Endodermal cell (in vitro differentiated cells): ENCODE data around the gene TNFAIP2. TPM values are rescaled to one million over a fixed set of nuclear protein-coding genes. Genes with fewer than 3 reads are reported as not detected.
"Not testable (repeated sequence)": the region's sequence is repeated elsewhere in the genome, so short reads cannot be mapped to it uniquely, and the experiment has no call there.

Source experiments
- DNase-seq: peaks from one replicate; pipeline ENCODE4 v3.0.0-alpha.2; 2017
- H3K27ac ChIP-seq: 2 replicates; pipeline ENCODE4 v1.5.1; 2013; ENCODE audit warnings: mild to moderate bottlenecking, low read depth, low read length, moderate library complexity
- H3K27me3 ChIP-seq: 2 replicates; pipeline ENCODE4 v1.6.1; 2013; ENCODE audit warnings: mild to moderate bottlenecking, low read length, moderate library complexity; ENCODE audit not compliant: insufficient read depth, control insufficient read depth, poor library complexity, severe bottlenecking
- H3K36me3 ChIP-seq: 2 replicates; pipeline ENCODE4 v1.7.0; 2013; ENCODE audit warnings: mild to moderate bottlenecking, low read length, moderate library complexity; ENCODE audit not compliant: control insufficient read depth, insufficient read depth
- H3K4me1 ChIP-seq: one replicate; pipeline ENCODE4 v1.7.0; 2013; ENCODE audit warnings: low read length; ENCODE audit not compliant: control insufficient read depth, insufficient read depth
- H3K4me3 ChIP-seq: 2 replicates; pipeline ENCODE4 v1.5.1; 2013; ENCODE audit warnings: mild to moderate bottlenecking, low read length, moderate library complexity
- H3K9ac ChIP-seq: 2 replicates; pipeline ENCODE4 v1.6.1; 2013; ENCODE audit warnings: mild to moderate bottlenecking, low read length, moderate library complexity; ENCODE audit not compliant: poor library complexity, severe bottlenecking; ENCODE audit errors: extremely low read depth
- H3K9me3 ChIP-seq: 2 replicates; pipeline ENCODE4 v1.6.1; 2013; ENCODE audit warnings: mild to moderate bottlenecking, low read length, moderate library complexity; ENCODE audit not compliant: control insufficient read depth
- H3K27ac Mint-ChIP-seq: 2 replicates; pipeline ENCODE4 v1.8.0; 2020; ENCODE audit warnings: mixed read lengths
- H3K27me3 Mint-ChIP-seq: 2 replicates; pipeline ENCODE4 v1.8.0; 2021; ENCODE audit warnings: mild to moderate bottlenecking, mixed read lengths; ENCODE audit not compliant: insufficient read depth
- H3K36me3 Mint-ChIP-seq: 2 replicates; pipeline ENCODE4 v1.8.0; 2020; ENCODE audit warnings: low read depth, mixed read lengths
- H3K4me1 Mint-ChIP-seq: 2 replicates; pipeline ENCODE4 v1.8.0; 2020; ENCODE audit warnings: mixed read lengths
- H3K4me3 Mint-ChIP-seq: 2 replicates; pipeline ENCODE4 v1.8.0; 2020; ENCODE audit warnings: mild to moderate bottlenecking, moderate library complexity, mixed read lengths
- H3K9me3 Mint-ChIP-seq: 2 replicates; pipeline ENCODE4 v1.8.0; 2020; ENCODE audit warnings: mild to moderate bottlenecking, mixed read lengths
- WGBS, 2 experiments: methylation state at CpG; one replicate each; pipeline versions ENCODE4 v1.1.5 to v1.1.7; 2013; ENCODE audit warnings: missing lambda C conversion rate in 2 of 2, mixed read lengths in 1 of 2; ENCODE audit not compliant: insufficient coverage in 1 of 2, insufficient read length in 1 of 2; 5-methylcytosine and 5-hydroxymethylcytosine counted together
- total RNA-seq, 2 donors: library from RNA; stranded (reverse); fragmentation: NEBNext Ultra II Directional in 1 of 2; extraction: Animal tissue kit (Norgen Biotek cat#: 25700) in 1 of 2; gene quantifications; 2 replicates in 1 of 2; 3 replicates in 1 of 2; pipeline ENCODE4 v1.2.1, GENCODE V29; 2021
- TF ChIP-seq, protein P1 (sequence below): fragments of 200-600 bp; sonication (generic); conservative IDR thresholded peaks from 2 replicates; pipeline ENCODE4 v1.5.0; 2021; ENCODE audit warnings: antibody characterized with exemption, mild to moderate bottlenecking

TNFAIP2 gene
- total RNA-seq, 2 donors from 2014 or later, result 16.8 to 19.4 TPM

DNA sequence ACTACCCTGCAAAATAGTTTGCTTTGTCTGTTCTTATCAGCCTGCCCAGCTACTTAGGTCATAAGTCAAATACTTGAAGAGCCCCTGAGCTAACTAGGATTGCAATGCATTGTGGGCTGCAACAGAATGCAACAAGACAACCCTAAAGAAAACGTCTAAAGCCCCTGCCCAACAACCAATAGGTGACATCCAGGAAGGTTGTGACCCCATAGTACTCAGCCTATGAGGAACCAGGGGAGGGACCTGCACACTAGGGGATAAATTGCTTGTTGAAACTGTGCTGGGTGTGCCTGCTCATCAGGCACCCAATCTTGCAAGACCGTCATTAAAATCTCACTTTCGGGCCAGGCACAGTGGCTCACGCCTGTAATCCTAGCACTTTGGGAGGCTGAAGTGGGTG is 52.9 kb downstream of the TNFAIP2 start:
- not testable (repeated sequence) for H3K27me3 ChIP-seq, H3K4me1 Mint-ChIP-seq, DNase-seq, H3K36me3 Mint-ChIP-seq, H3K9ac ChIP-seq, H3K4me1 ChIP-seq, H3K36me3 ChIP-seq, H3K4me3 Mint-ChIP-seq, H3K27ac Mint-ChIP-seq, H3K4me3 ChIP-seq, H3K27ac ChIP-seq
- WGBS, 2 experiments, result 88% methylated on average over 4 of the region's 4 CpGs
- H3K9me3 Mint-ChIP-seq, result peaks cover 61% of the 10 kb centered on the region
- H3K27me3 Mint-ChIP-seq, result peaks cover 18% of the 10 kb centered on the region
- H3K9me3 ChIP-seq, result peaks cover 44% of the 10 kb centered on the region

DNA sequence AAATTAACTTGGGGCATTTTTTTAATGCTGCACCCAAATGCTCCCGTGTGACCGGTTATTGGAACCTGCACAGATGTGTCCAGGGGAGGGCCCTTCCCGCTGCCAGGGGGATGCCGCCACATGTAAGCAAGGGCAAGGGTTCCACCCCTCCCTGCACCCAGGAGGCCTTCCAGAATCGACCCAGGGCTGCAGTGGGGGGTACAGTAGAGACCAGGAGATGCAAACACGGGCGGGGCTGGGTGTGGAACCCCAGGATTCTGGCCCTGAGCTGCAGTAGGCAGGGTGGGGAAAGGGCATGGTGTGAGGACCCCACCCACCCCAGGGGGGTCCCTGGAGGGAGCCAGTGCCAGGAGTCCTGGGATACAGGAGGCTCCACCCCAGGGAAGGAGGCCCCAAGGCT is 54.1 kb downstream of the TNFAIP2 start:
- H3K27ac ChIP-seq, result no peak overlapping the region
- H3K9me3 ChIP-seq, result peaks cover 32% of the 10 kb centered on the region
- H3K27ac Mint-ChIP-seq, result no peak overlapping the region
- DNase-seq, result no peak
- H3K4me3 Mint-ChIP-seq, result no peak overlapping the region
- no peaks in the 10 kb centered on the region for H3K36me3 ChIP-seq
- H3K9me3 Mint-ChIP-seq, result peaks cover 49% of the 10 kb centered on the region
- peaks cover 2% of the 10 kb centered on the region for H3K4me1 Mint-ChIP-seq
- H3K4me3 ChIP-seq, result no peak overlapping the region
- H3K9ac ChIP-seq, result no peak overlapping the region
- no peaks in the 10 kb centered on the region for H3K4me1 ChIP-seq
- no peaks in the 10 kb centered on the region for H3K27me3 ChIP-seq
- peaks cover 14% of the 10 kb centered on the region for H3K27me3 Mint-ChIP-seq
- peaks cover 2% of the 10 kb centered on the region for H3K36me3 Mint-ChIP-seq
- WGBS, 2 experiments, result 88 to 89% methylated on average over 5 to 7 of the region's 7 CpGs
- TF ChIP-seq, protein P1, sequence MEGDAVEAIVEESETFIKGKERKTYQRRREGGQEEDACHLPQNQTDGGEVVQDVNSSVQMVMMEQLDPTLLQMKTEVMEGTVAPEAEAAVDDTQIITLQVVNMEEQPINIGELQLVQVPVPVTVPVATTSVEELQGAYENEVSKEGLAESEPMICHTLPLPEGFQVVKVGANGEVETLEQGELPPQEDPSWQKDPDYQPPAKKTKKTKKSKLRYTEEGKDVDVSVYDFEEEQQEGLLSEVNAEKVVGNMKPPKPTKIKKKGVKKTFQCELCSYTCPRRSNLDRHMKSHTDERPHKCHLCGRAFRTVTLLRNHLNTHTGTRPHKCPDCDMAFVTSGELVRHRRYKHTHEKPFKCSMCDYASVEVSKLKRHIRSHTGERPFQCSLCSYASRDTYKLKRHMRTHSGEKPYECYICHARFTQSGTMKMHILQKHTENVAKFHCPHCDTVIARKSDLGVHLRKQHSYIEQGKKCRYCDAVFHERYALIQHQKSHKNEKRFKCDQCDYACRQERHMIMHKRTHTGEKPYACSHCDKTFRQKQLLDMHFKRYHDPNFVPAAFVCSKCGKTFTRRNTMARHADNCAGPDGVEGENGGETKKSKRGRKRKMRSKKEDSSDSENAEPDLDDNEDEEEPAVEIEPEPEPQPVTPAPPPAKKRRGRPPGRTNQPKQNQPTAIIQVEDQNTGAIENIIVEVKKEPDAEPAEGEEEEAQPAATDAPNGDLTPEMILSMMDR, result no peak

DNA sequence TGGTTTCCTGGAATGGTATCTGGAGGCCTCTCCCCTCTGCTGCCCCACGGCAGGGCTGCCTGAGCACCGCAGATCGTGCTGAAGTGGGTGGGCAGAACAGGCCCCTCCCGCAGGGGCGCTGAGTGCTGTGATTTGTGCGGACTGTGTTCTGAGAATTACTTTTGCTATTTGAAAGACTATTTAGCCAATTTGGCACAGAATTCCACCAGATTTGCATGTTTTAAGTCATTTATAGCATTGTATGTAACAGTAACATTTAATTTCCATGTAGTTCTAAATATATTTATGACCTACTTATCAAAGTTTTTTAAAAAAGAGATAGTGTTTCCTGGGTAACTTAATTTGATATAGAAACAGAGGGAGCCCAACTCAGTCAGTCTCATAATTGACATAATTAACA is 55.3 kb downstream of the TNFAIP2 start:
- H3K4me3 ChIP-seq, result no peak overlapping the region
- no peak overlapping the region for H3K4me3 Mint-ChIP-seq
- H3K27ac Mint-ChIP-seq, result no peak overlapping the region
- no peak overlapping the region for H3K27ac ChIP-seq
- TF ChIP-seq, protein P1, result no peak
- H3K9me3 ChIP-seq, result peaks cover 20% of the 10 kb centered on the region
- peaks cover 10% of the 10 kb centered on the region for H3K27me3 Mint-ChIP-seq
- peaks cover 37% of the 10 kb centered on the region for H3K9me3 Mint-ChIP-seq
- no peak for DNase-seq
- no peaks in the 10 kb centered on the region for H3K36me3 ChIP-seq
- peaks cover 2% of the 10 kb centered on the region for H3K36me3 Mint-ChIP-seq
- no peaks in the 10 kb centered on the region for H3K27me3 ChIP-seq
- H3K4me1 Mint-ChIP-seq, result peaks cover 2% of the 10 kb centered on the region
- no peak overlapping the region for H3K9ac ChIP-seq
- 70 to 88% methylated on average over 5 to 6 of the region's 6 CpGs for WGBS, 2 experiments
- no peaks in the 10 kb centered on the region for H3K4me1 ChIP-seq

DNA sequence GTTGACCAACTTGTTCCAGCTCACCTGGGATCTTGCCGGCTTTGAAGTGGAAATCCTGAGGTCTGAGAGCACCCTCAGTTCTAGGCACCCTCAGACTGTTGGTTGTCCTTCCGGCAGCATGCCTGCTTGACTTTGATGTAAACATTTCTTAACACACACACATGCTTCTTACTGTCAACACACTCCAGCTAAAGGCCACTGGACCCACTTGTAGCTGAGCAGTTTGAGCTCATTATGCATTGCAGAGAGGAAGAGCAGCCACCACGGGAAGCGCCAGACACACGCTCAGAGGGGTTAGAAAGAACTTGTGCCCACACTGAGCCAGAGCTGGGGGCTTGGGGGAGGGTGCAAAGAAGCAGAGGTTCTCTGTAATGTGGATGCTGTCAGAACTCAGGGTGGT is 55.8 kb downstream of the TNFAIP2 start:
- Histone ChIP-seq H3K9ac (no peak overlapping the region), H3K27me3 (no peaks in the 10 kb centered on the region), H3K4me3 (no peak overlapping the region), H3K36me3 (no peaks in the 10 kb centered on the region), H3K4me1 (no peaks in the 10 kb centered on the region), H3K9me3 (peaks cover 15% of the 10 kb centered on the region), H3K27ac (no peak overlapping the region)
- Mint-ChIP-seq H3K4me3 (no peak overlapping the region), H3K36me3 (peaks cover 2% of the 10 kb centered on the region), H3K27ac (no peak overlapping the region), H3K9me3 (peaks cover 31% of the 10 kb centered on the region), H3K27me3 (peaks cover 8% of the 10 kb centered on the region), H3K4me1 (peaks cover 2% of the 10 kb centered on the region)
- TF ChIP-seq, protein P1, result no peak
- WGBS, 2 experiments, result 80 to 89% methylated on average over 4 to 5 of the region's 5 CpGs
- no peak for DNase-seq
